ENCODE data around the gene AZU1. TPM values are rescaled to one million over a fixed set of nuclear protein-coding genes. Genes with fewer than 3 reads are reported as not detected.
A peak's percentile ranks its signal among the peaks of the same experiment; 100 is the strongest.

Gene AZU1
- polyA plus RNA-seq, 3 donors: 2.7 to 5.7 (median 4.3) TPM

DNA sequence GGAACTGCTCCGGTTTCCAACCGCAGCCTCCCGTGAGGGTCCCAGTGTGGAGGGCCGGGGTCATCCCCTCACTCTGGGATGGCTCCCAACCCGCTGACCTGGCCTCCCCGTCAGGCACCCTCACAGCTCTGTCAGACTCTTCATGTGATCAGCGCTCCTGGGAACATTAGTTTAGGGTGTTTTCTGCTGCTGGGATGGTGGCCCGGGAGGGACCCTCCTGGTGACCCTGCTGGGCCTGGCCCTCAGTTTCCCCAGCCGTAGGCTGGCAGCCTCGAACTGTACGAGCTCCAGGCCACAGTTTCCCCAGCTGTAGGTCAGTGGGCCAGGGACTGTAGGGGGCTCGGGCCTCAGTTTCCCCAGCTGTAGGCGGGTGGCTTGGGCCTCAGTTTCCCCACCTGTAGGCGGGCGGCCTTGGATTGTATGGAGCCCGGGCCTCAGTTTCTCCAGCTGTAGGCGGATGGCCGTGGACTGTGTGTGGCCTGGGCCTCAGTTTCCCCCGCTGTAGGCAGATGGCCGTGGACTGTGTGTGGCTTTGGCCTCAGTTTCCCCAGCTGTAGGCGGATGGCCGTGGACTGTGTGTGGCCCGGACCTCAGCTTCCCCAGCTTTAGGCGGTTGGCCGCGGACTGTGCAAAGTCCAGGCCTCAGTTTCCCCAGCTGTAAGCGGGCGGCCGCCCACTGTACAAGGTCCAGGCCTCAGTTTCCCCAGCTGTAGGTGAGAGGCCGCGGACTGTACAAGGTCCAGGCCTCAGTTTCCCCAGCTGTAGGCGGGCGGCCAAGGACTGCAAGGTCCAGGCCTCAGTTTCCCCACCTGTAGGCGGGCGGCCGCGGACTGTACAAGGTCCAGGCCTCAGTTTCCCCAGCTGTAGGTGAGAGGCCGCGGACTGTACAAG lies 31.7 kb upstream of the AZU1 start:
- TF ChIP-seq CTCF (IDR thresholded peaks at IDR 0.05): no peak
- no peak for DNase-seq
- intact Hi-C loops (cut with micrococcal nuclease): loop anchor here in 1 of 2 donors (2.0 to 5.0 kb wide), 2 partner anchors 93 to 134 kb away; partner anchors contain the start of gene RNF126
- peak overlapping the region; percentile 84 for H2AFZ ChIP-seq (ENCODE audit: insufficient read depth, low read depth, low read length, poor library complexity, severe bottlenecking)
- H4K20me1 ChIP-seq (ENCODE audit: insufficient read depth, low read length): peaks cover 31% of the 10 kb centered on the region
- Mint-ChIP-seq H3K4me3 (peak overlapping the region in 1 of 2 donors; percentile 85), H3K27me3 (ENCODE audit: low read depth in 3 of 3) (peaks cover 0 to 3% (median 1%) of the 10 kb centered on the region in 3 donors), H3K36me3 (peaks cover 7 to 12% of the 10 kb centered on the region in 2 donors), H3K4me1 (peaks cover 22% of the 10 kb centered on the region), H3K27ac (peak overlapping the region in 1 of 7 donors; percentile 8), H3K9me3 (peaks cover 0 to 1% (median 0%) of the 10 kb centered on the region in 7 donors)
- no peaks in the 10 kb centered on the region for H3K9me3 ChIP-seq (replicated peaks in 1 of 2; ENCODE audit: control insufficient read depth in 1 of 2, insufficient read depth in 1 of 2, low read length in 2 of 2)
- H3K4me3 ChIP-seq (replicated peaks in 1 of 3; ENCODE audit: low read depth in 2 of 3, low read length in 3 of 3): peak overlapping the region; percentile 40 to 91 (median 83)
- H3K4me1 ChIP-seq (ENCODE audit: control insufficient read depth in 1 of 2, insufficient read depth in 2 of 2, low read length in 2 of 2): peaks cover 33 to 37% of the 10 kb centered on the region in 2 donors
- peaks cover 8 to 9% of the 10 kb centered on the region in 2 donors for H3K36me3 ChIP-seq (replicated peaks in 1 of 2; ENCODE audit: control insufficient read depth in 1 of 2, insufficient read depth in 2 of 2, low read length in 2 of 2)
- peak overlapping the region; percentile 86 for H3K4me2 ChIP-seq (replicated peaks; ENCODE audit: extremely low read depth, low read length, poor library complexity, severe bottlenecking)
- peak overlapping the region; percentile 69 for H3K9ac ChIP-seq (ENCODE audit: insufficient read depth, low read length, poor library complexity, severe bottlenecking)
- peaks cover 37% of the 10 kb centered on the region for H3K79me2 ChIP-seq (ENCODE audit: insufficient read depth, low read length)
- no peaks in the 10 kb centered on the region for H3K27me3 ChIP-seq (ENCODE audit: control insufficient read depth in 2 of 2, insufficient read depth in 2 of 2, low read length in 2 of 2)
- WGBS (ENCODE audit: insufficient coverage): 87% methylated on average over 37 of the region's 39 CpGs
- peak overlapping the region; percentile 36 to 65 for H3K27ac ChIP-seq (ENCODE audit: low read depth in 1 of 2, low read length in 2 of 2)

DNA sequence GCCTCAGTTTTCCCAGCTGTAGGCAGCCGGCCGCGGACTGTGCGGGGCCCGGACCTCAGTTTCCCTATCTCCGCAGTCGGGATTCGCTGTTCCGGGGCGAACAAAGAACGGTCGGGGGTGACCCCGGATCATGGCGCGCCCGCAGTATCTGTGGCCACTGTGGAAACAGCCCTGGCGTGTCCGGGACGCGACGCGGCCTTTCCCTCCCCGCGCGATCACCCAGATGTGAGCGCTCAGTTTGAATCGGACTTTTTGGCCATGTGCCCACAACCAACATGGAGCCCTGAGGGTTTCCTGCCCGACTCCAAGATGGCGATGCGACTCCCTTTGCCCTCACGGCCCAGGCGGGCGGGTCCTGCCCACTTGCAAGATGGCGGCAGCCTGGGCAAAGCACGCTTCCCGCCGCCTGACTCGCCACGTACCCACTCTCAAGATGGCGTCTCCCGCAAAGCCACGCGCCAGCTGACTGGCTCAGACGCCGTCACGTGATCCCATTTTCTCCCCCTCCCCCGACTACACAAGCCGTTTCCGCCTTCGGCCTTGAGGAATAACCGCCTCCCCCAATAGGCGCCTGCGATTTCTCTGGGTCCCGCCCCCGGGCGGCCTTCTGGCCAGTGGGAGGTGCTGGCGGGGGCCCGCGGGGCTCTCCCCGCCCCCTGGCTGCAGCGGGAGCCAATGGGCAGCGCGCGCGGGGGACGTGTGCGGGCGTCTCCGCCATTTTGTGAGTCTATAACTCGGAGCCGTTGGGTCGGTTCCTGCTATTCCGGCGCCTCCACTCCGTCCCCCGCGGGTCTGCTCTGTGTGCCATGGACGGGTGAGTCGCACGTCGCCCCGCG lies 30.7 kb upstream of the AZU1 start, which contains the start of gene PTBP1:
Gene PTBP1 (plus strand): TSS at position 761 of the 836 bp plus-strand sequence. CDS start 46 bp downstream, at position 807.
- Mint-ChIP-seq H3K9me3 (peaks cover 0 to 1% (median 0%) of the 10 kb centered on the region in 7 donors), H3K36me3 (peaks cover 7 to 20% of the 10 kb centered on the region in 2 donors), H3K27me3 (ENCODE audit: low read depth in 3 of 3) (peaks cover 0 to 1% (median 0%) of the 10 kb centered on the region in 3 donors), H3K4me1 (peaks cover 28% of the 10 kb centered on the region), H3K4me3 (peak within 1 kb of the TSS; percentile 85 to 93), H3K27ac (peak within 1 kb of the TSS; percentile 77 to 91 (median 85))
- Histone ChIP-seq H2AFZ (ENCODE audit: insufficient read depth, low read depth, low read length, poor library complexity, severe bottlenecking) (peak within 1 kb of the TSS; percentile 84), H3K36me3 (replicated peaks in 1 of 2; ENCODE audit: control insufficient read depth in 1 of 2, insufficient read depth in 2 of 2, low read length in 2 of 2) (peaks cover 18 to 19% of the 10 kb centered on the region in 2 donors), H3K79me2 (ENCODE audit: insufficient read depth, low read length) (peaks cover 47% of the 10 kb centered on the region), H3K9ac (ENCODE audit: insufficient read depth, low read length, poor library complexity, severe bottlenecking) (peak within 1 kb of the TSS; percentile 83), H3K27me3 (ENCODE audit: control insufficient read depth in 2 of 2, insufficient read depth in 2 of 2, low read length in 2 of 2) (no peaks in the 10 kb centered on the region), H3K4me3 (replicated peaks in 1 of 3; ENCODE audit: low read depth in 2 of 3, low read length in 3 of 3) (peak within 1 kb of the TSS; percentile 88 to 97 (median 91)), H3K9me3 (replicated peaks in 1 of 2; ENCODE audit: control insufficient read depth in 1 of 2, insufficient read depth in 1 of 2, low read length in 2 of 2) (no peaks in the 10 kb centered on the region), H4K20me1 (ENCODE audit: insufficient read depth, low read length) (peaks cover 41% of the 10 kb centered on the region), H3K4me1 (ENCODE audit: control insufficient read depth in 1 of 2, insufficient read depth in 2 of 2, low read length in 2 of 2) (peaks cover 40 to 47% of the 10 kb centered on the region in 2 donors), H3K27ac (ENCODE audit: low read depth in 1 of 2, low read length in 2 of 2) (peak within 1 kb of the TSS; percentile 66 to 73), H3K4me2 (replicated peaks; ENCODE audit: extremely low read depth, low read length, poor library complexity, severe bottlenecking) (peak within 1 kb of the TSS; percentile 96)
- whole genome bisulfite sequencing (ENCODE audit: insufficient coverage): under 1% methylated on average over 76 of the region's 83 CpGs
- peak; percentile 100 for DNase-seq
- intact Hi-C loops (cut with micrococcal nuclease): loop anchor here in 1 of 2 donors (2.0 to 5.0 kb wide), 2 partner anchors 94 to 135 kb away; partner anchors contain the start of gene RNF126
- no peak for TF ChIP-seq CTCF (IDR thresholded peaks at IDR 0.05)
